ENCODE measurements around the gene TRPV6. TPM values are rescaled to one million over a fixed set of nuclear protein-coding genes. Genes with fewer than 3 reads are reported as not detected.

Gene TRPV6
- total RNA-seq, result not detected in 2 replicates
- long read RNA-seq, result 0 reads

GRCh38 chr7:142885311-142886230, at the start of gene TRPV6:
Gene TRPV6, minus strand, starts transcription at chr7:142885745.
- H3K36me3 Mint-ChIP-seq (ENCODE audit: unreplicated experiment), result no peaks in the 10 kb centered on the region
- no peaks in the 10 kb centered on the region for H3K9me3 Mint-ChIP-seq (ENCODE audit: unreplicated experiment)
- no peaks in the 10 kb centered on the region for H3K4me1 Mint-ChIP-seq (ENCODE audit: unreplicated experiment)
- H3K27me3 Mint-ChIP-seq (ENCODE audit: unreplicated experiment), result peaks cover 4% of the 10 kb centered on the region
- DNase-seq (ENCODE audit: extremely low spot score, unreplicated experiment), result peak; percentile 83
- H3K27ac Mint-ChIP-seq (ENCODE audit: unreplicated experiment), result no peak within 1 kb of the TSS
- no peak within 1 kb of the TSS for H3K4me3 Mint-ChIP-seq (ENCODE audit: unreplicated experiment)
- no peak for TF ChIP-seq CTCF (IDR thresholded peaks at IDR 0.05)

GRCh38 chr7:142934056-142934455, 48.5 kb upstream of the TRPV6 start:
- H3K27me3 Mint-ChIP-seq (ENCODE audit: unreplicated experiment), result no peaks in the 10 kb centered on the region
- H3K36me3 Mint-ChIP-seq (ENCODE audit: unreplicated experiment), result no peaks in the 10 kb centered on the region
- no peak for DNase-seq (ENCODE audit: extremely low spot score, unreplicated experiment)
- no peak overlapping the region for H3K4me3 Mint-ChIP-seq (ENCODE audit: unreplicated experiment)
- no peak for TF ChIP-seq CTCF (IDR thresholded peaks at IDR 0.05)
- no peaks in the 10 kb centered on the region for H3K9me3 Mint-ChIP-seq (ENCODE audit: unreplicated experiment)
- no peaks in the 10 kb centered on the region for H3K4me1 Mint-ChIP-seq (ENCODE audit: unreplicated experiment)
- H3K27ac Mint-ChIP-seq (ENCODE audit: unreplicated experiment), result no peak overlapping the region

- no peak for TF ChIP-seq CTCF (IDR thresholded peaks at IDR 0.05)
- H3K27me3 Mint-ChIP-seq (ENCODE audit: unreplicated experiment), result no peaks in the 10 kb centered on the region
- H3K27ac Mint-ChIP-seq (ENCODE audit: unreplicated experiment), result no peak within 1 kb of the TSS
- H3K4me3 Mint-ChIP-seq (ENCODE audit: unreplicated experiment), result no peak within 1 kb of the TSS
- H3K4me1 Mint-ChIP-seq (ENCODE audit: unreplicated experiment), result no peaks in the 10 kb centered on the region
- DNase-seq (ENCODE audit: extremely low spot score, unreplicated experiment), result no peak
- H3K36me3 Mint-ChIP-seq (ENCODE audit: unreplicated experiment), result no peaks in the 10 kb centered on the region
- H3K9me3 Mint-ChIP-seq (ENCODE audit: unreplicated experiment), result no peaks in the 10 kb centered on the region
These were observed 48.1 kb upstream of the TRPV6 start, which contains the start of gene TRPV5 for GRCh38 chr7:142933624-142934023. Gene TRPV5, minus strand, starts transcription at chr7:142933746. Its CDS starts 287 bp downstream, at chr7:142933459.

- Mint-ChIP-seq H3K27me3 (ENCODE audit: unreplicated experiment) (no peaks in the 10 kb centered on the region), H3K4me3 (ENCODE audit: unreplicated experiment) (no peak overlapping the region), H3K9me3 (ENCODE audit: unreplicated experiment) (no peaks in the 10 kb centered on the region), H3K4me1 (ENCODE audit: unreplicated experiment) (no peaks in the 10 kb centered on the region), H3K27ac (ENCODE audit: unreplicated experiment) (no peak overlapping the region), H3K36me3 (ENCODE audit: unreplicated experiment) (no peaks in the 10 kb centered on the region)
- DNase-seq (ENCODE audit: extremely low spot score, unreplicated experiment), result no peak
- no peak for TF ChIP-seq CTCF (IDR thresholded peaks at IDR 0.05)
These were observed 47.5 kb upstream of the TRPV6 start for GRCh38 chr7:142933092-142933475.

GRCh38 chr7:142932386-142933091, 47.0 kb upstream of the TRPV6 start:
- no peaks in the 10 kb centered on the region for H3K36me3 Mint-ChIP-seq (ENCODE audit: unreplicated experiment)
- no peak for DNase-seq (ENCODE audit: extremely low spot score, unreplicated experiment)
- H3K4me1 Mint-ChIP-seq (ENCODE audit: unreplicated experiment), result no peaks in the 10 kb centered on the region
- H3K27me3 Mint-ChIP-seq (ENCODE audit: unreplicated experiment), result no peaks in the 10 kb centered on the region
- no peak for TF ChIP-seq CTCF (IDR thresholded peaks at IDR 0.05)
- H3K27ac Mint-ChIP-seq (ENCODE audit: unreplicated experiment), result no peak overlapping the region
- H3K4me3 Mint-ChIP-seq (ENCODE audit: unreplicated experiment), result no peak overlapping the region
- H3K9me3 Mint-ChIP-seq (ENCODE audit: unreplicated experiment), result no peaks in the 10 kb centered on the region

Measured in osteocyte (in vitro differentiated cells).